Neural progenitor cell (in vitro differentiated cells): ENCODE data around the gene NLGN3. TPM values are rescaled to one million over a fixed set of nuclear protein-coding genes. Genes with fewer than 3 reads are reported as not detected.

Source experiments
- DNase-seq: peaks from one replicate; pipeline ENCODE4 v3.0.0-alpha.2; 2016; ENCODE audit warnings: low spot score
- H2AFZ ChIP-seq: fragments of 200-600 bp; sonication (generic); replicated peaks from 2 replicates; pipeline ENCODE4 v1.6.1; 2016; ENCODE audit warnings: antibody characterized with exemption
- H3F3A ChIP-seq: fragments of 200-600 bp; sonication (generic); 2 replicates; pipeline ENCODE4 v1.6.1; 2016; ENCODE audit warnings: antibody characterized with exemption, low read depth
- H3K27ac ChIP-seq: fragments of 200-600 bp; sonication (generic); 2 replicates; pipeline ENCODE4 v1.5.1; 2016; ENCODE audit warnings: mild to moderate bottlenecking
- H3K27me3 ChIP-seq: fragments of 200-600 bp; sonication (generic); 2 replicates; pipeline ENCODE4 v1.6.1; 2016; ENCODE audit warnings: mild to moderate bottlenecking, moderate library complexity
- H3K36me3 ChIP-seq: fragments of 200-600 bp; sonication (generic); 2 replicates; pipeline ENCODE4 v1.5.1; 2016
- H3K4me1 ChIP-seq: fragments of 200-600 bp; sonication (generic); 2 replicates; pipeline ENCODE4 v1.6.1; 2016; ENCODE audit warnings: mixed run types
- H3K4me2 ChIP-seq: fragments of 200-600 bp; sonication (generic); 2 replicates; pipeline ENCODE4 v1.6.1; 2016
- H3K4me3 ChIP-seq: fragments of 200-600 bp; sonication (generic); 2 replicates; pipeline ENCODE4 v1.5.1; 2016
- H3K79me2 ChIP-seq: fragments of 200-600 bp; sonication (generic); 2 replicates; pipeline ENCODE4 v1.6.1; 2016; ENCODE audit warnings: low read depth
- H3K9ac ChIP-seq: fragments of 200-600 bp; sonication (generic); 2 replicates; pipeline ENCODE4 v1.6.1; 2016
- H3K9me3 ChIP-seq: fragments of 200-600 bp; sonication (generic); 2 replicates; pipeline ENCODE4 v1.5.1; 2016; ENCODE audit warnings: low read depth
- H4K20me1 ChIP-seq: fragments of 200-600 bp; sonication (generic); 2 replicates; pipeline ENCODE4 v1.6.1; 2016; ENCODE audit warnings: low read depth
- H3K27ac Mint-ChIP-seq: 3 replicates; pipeline ENCODE4 v1.8.0; 2021; ENCODE audit warnings: mixed read lengths
- H3K27me3 Mint-ChIP-seq: 2 replicates; pipeline ENCODE4 v1.8.0; 2022; ENCODE audit warnings: low read depth, mild to moderate bottlenecking, inconsistent platforms, moderate library complexity, mixed read lengths; ENCODE audit not compliant: insufficient read depth
- H3K36me3 Mint-ChIP-seq: 3 replicates; pipeline ENCODE4 v1.8.0; 2021; ENCODE audit warnings: mixed read lengths
- H3K4me1 Mint-ChIP-seq: 3 replicates; pipeline ENCODE4 v1.8.0; 2021; ENCODE audit warnings: mixed read lengths
- H3K4me3 Mint-ChIP-seq: 3 replicates; pipeline ENCODE4 v1.8.0; 2021; ENCODE audit warnings: mild to moderate bottlenecking, moderate library complexity, mixed read lengths
- H3K9me3 Mint-ChIP-seq: 3 replicates; pipeline ENCODE4 v1.8.0; 2020; ENCODE audit warnings: mixed read lengths
- EZH2 ChIP-seq: fragments of 200-600 bp; sonication (generic); IDR thresholded peaks from 2 replicates; pipeline ENCODE4 v1.6.1; 2017; ENCODE audit warnings: antibody characterized with exemption, mild to moderate bottlenecking, moderate library complexity
- EZH2phosphoT487 ChIP-seq: fragments of 200-600 bp; sonication (generic); IDR thresholded peaks from 2 replicates; pipeline ENCODE4 v1.6.1; 2017; ENCODE audit warnings: antibody characterized with exemption
- total RNA-seq: library from RNA; depleted of rRNA; stranded (reverse); fragments of >200 nt; gene quantifications from 2 replicates; pipeline ENCODE4 v1.2.3, GENCODE V29; 2015; ENCODE audit warnings: low replicate concordance
- TF ChIP-seq, protein P1 (sequence below): fragments of 200-600 bp; sonication (generic); IDR thresholded peaks from 2 replicates; pipeline ENCODE4 v1.5.1; 2017; ENCODE audit warnings: antibody characterized with exemption, mild to moderate bottlenecking

Gene NLGN3
- total RNA-seq, 1 donor from 2014 or later: 10.0 TPM

DNA sequence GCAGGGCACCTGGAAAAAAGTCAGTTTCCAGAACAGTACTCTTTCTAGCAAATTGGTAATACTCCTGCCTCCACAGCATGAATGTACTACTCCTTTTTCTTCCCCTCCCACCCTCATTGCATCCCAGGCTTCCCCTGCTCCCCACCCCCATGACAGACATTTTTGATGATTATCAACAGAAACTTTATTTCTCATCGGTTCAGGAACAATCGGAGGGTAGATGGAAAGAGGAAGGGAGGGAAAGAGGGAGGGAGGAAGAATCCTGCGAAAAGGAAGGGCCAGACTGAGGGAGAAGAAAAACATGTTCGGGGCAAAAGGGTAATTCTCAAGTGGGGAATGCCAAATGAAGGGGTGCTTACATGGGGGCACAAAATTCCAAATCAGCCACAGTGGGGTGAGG lies 37.4 kb upstream of the NLGN3 start:
- no peaks in the 10 kb centered on the region for H3K36me3 ChIP-seq
- H3K27ac Mint-ChIP-seq: no peak overlapping the region
- no peaks in the 10 kb centered on the region for H4K20me1 ChIP-seq
- H3K4me1 Mint-ChIP-seq: peaks cover 30% of the 10 kb centered on the region
- H3K27me3 ChIP-seq: no peaks in the 10 kb centered on the region
- H2AFZ ChIP-seq: no peak overlapping the region
- no peak overlapping the region for H3K4me3 Mint-ChIP-seq
- no peak for TF ChIP-seq EZH2
- TF ChIP-seq, protein P1, sequence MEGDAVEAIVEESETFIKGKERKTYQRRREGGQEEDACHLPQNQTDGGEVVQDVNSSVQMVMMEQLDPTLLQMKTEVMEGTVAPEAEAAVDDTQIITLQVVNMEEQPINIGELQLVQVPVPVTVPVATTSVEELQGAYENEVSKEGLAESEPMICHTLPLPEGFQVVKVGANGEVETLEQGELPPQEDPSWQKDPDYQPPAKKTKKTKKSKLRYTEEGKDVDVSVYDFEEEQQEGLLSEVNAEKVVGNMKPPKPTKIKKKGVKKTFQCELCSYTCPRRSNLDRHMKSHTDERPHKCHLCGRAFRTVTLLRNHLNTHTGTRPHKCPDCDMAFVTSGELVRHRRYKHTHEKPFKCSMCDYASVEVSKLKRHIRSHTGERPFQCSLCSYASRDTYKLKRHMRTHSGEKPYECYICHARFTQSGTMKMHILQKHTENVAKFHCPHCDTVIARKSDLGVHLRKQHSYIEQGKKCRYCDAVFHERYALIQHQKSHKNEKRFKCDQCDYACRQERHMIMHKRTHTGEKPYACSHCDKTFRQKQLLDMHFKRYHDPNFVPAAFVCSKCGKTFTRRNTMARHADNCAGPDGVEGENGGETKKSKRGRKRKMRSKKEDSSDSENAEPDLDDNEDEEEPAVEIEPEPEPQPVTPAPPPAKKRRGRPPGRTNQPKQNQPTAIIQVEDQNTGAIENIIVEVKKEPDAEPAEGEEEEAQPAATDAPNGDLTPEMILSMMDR: no peak
- no peak for TF ChIP-seq EZH2phosphoT487
- H3K9me3 Mint-ChIP-seq: peaks cover 12% of the 10 kb centered on the region
- H3K36me3 Mint-ChIP-seq: no peaks in the 10 kb centered on the region
- H3K4me3 ChIP-seq: no peak overlapping the region
- H3K79me2 ChIP-seq: no peaks in the 10 kb centered on the region
- DNase-seq: no peak
- H3K9ac ChIP-seq: no peak overlapping the region
- no peak overlapping the region for H3K27ac ChIP-seq
- no peak overlapping the region for H3K4me2 ChIP-seq
- H3K27me3 Mint-ChIP-seq: peaks cover 2% of the 10 kb centered on the region
- peaks cover 16% of the 10 kb centered on the region for H3K4me1 ChIP-seq
- peaks cover 21% of the 10 kb centered on the region for H3F3A ChIP-seq
- H3K9me3 ChIP-seq: no peaks in the 10 kb centered on the region

DNA sequence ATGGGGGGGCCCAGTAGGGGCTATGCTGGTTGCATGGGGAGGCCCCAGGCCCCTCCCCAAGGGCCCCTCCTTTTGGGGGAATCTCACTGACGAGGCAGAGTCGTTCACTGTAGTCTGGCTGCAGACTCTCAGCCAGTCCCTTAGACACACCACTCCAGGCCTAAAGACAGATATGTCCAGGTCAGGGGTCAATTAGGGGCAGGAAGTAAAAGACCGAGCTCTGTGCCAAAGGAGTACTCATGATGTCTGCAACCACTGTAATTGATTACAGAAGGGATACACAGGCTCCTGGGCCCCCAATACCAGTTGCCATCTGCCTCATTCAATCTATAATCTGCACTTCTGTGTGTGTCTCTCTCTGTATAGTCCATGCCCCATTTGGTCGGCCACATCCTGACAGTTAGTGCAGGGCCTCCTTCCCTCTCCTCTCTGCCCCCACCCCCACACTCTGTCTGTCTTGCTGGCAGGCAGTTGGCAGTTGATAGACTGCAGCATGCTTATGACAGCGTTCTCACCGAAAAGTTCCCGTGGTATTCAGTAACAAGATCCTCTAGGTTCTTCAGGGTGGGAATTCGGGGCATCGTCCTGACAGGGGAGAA lies 36.8 kb upstream of the NLGN3 start:
- Histone ChIP-seq H3K9ac (no peak overlapping the region), H4K20me1 (no peaks in the 10 kb centered on the region), H3F3A (peaks cover 17% of the 10 kb centered on the region), H3K27me3 (no peaks in the 10 kb centered on the region), H3K4me1 (peaks cover 12% of the 10 kb centered on the region), H3K9me3 (no peaks in the 10 kb centered on the region), H3K4me2 (no peak overlapping the region), H3K4me3 (no peak overlapping the region), H2AFZ (no peak overlapping the region), H3K27ac (no peak overlapping the region), H3K36me3 (no peaks in the 10 kb centered on the region), H3K79me2 (no peaks in the 10 kb centered on the region)
- peaks cover 23% of the 10 kb centered on the region for H3K4me1 Mint-ChIP-seq
- no peak for TF ChIP-seq EZH2phosphoT487
- peaks cover 2% of the 10 kb centered on the region for H3K27me3 Mint-ChIP-seq
- peaks cover 12% of the 10 kb centered on the region for H3K9me3 Mint-ChIP-seq
- DNase-seq: no peak
- H3K4me3 Mint-ChIP-seq: no peak overlapping the region
- no peak overlapping the region for H3K27ac Mint-ChIP-seq
- no peaks in the 10 kb centered on the region for H3K36me3 Mint-ChIP-seq

DNA sequence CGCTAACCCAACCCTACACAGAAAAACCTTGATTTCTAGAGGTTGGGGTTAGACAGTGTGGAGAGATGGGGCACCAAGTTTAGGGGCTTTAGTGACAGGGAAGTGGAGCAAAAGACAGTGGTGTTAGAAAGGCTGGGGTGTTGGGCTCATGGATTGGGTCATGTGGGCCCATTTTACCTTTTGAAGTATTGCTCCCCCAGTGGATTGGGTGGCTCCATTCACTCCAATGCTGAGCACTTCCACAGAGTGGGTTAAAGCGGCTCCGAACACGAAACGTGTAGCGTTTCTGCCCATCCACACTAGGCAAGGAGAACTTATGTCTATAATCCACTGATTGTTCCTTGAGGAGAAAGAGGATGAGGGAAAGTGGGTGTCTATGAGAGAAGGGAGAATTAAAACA lies 35.6 kb upstream of the NLGN3 start:
- no peaks in the 10 kb centered on the region for H3K79me2 ChIP-seq
- peaks cover 7% of the 10 kb centered on the region for H3F3A ChIP-seq
- peaks cover 12% of the 10 kb centered on the region for H3K9me3 Mint-ChIP-seq
- peaks cover 2% of the 10 kb centered on the region for H3K4me1 ChIP-seq
- H3K4me1 Mint-ChIP-seq: peaks cover 14% of the 10 kb centered on the region
- no peak for DNase-seq
- H3K36me3 ChIP-seq: no peaks in the 10 kb centered on the region
- no peak overlapping the region for H2AFZ ChIP-seq
- no peak overlapping the region for H3K4me3 Mint-ChIP-seq
- TF ChIP-seq EZH2phosphoT487 (no peak), EZH2 (no peak)
- TF ChIP-seq, protein P1: no peak
- H3K9ac ChIP-seq: no peak overlapping the region
- no peak overlapping the region for H3K27ac ChIP-seq
- H3K36me3 Mint-ChIP-seq: no peaks in the 10 kb centered on the region
- H4K20me1 ChIP-seq: no peaks in the 10 kb centered on the region
- H3K27me3 Mint-ChIP-seq: peaks cover 5% of the 10 kb centered on the region
- no peak overlapping the region for H3K4me3 ChIP-seq
- H3K27me3 ChIP-seq: no peaks in the 10 kb centered on the region
- no peak overlapping the region for H3K4me2 ChIP-seq
- no peak overlapping the region for H3K27ac Mint-ChIP-seq
- H3K9me3 ChIP-seq: no peaks in the 10 kb centered on the region

DNA sequence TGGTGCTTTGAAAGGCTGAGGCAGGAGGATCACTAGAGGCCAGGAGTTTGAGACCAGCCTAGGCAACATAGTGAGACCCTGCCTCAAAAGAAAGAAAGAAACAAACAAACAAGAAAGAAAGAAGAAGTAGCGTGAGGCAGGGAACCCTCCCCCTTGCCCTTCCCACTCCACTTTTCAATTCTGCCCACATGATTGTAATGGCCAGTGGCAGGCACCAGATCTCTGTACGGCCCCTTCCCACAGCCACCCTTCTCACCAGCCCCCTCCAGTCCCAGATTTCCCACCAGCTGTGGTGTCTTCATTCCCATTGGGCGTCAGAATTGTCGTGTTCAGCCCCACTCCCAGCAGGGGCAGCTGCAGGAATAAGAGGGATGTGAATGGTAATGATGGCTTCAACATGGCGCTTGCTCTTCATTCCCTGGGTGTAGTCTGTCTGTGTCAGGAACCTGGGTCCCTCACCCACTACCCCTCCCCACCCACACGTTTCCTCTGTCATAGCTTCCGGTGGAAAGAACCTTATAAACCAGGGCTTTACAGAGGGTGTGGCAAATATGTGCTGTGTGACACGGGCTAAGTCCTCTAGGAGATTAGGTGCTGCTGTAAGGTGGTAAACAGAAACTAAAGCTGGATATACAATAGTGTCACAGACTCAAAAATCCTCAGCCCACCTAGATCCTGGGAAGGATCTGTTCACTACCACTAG lies 33.3 kb upstream of the NLGN3 start, which contains the start of gene IL2RG:
IL2RG (minus strand) TSS at position 437 of the 703 bp plus-strand sequence; CDS start at position 399, 38 bp downstream.
- H3K4me2 ChIP-seq: no peak within 1 kb of the TSS
- Mint-ChIP-seq H3K4me1 (peaks cover 8% of the 10 kb centered on the region), H3K4me3 (no peak within 1 kb of the TSS), H3K9me3 (peaks cover 12% of the 10 kb centered on the region), H3K27ac (no peak within 1 kb of the TSS), H3K36me3 (no peaks in the 10 kb centered on the region), H3K27me3 (peaks cover 3% of the 10 kb centered on the region)
- no peaks in the 10 kb centered on the region for H3K79me2 ChIP-seq
- H3K36me3 ChIP-seq: no peaks in the 10 kb centered on the region
- TF ChIP-seq, protein P1: no peak
- TF ChIP-seq EZH2phosphoT487 (no peak), EZH2 (no peak)
- H3K4me1 ChIP-seq: no peaks in the 10 kb centered on the region
- H3K27me3 ChIP-seq: no peaks in the 10 kb centered on the region
- no peak within 1 kb of the TSS for H2AFZ ChIP-seq
- no peaks in the 10 kb centered on the region for H3K9me3 ChIP-seq
- H4K20me1 ChIP-seq: no peaks in the 10 kb centered on the region
- no peak within 1 kb of the TSS for H3K4me3 ChIP-seq
- no peak within 1 kb of the TSS for H3K27ac ChIP-seq
- H3F3A ChIP-seq: no peaks in the 10 kb centered on the region
- H3K9ac ChIP-seq: no peak within 1 kb of the TSS
- no peak for DNase-seq
